Suprapubic skin (tissue), 4 donors: ENCODE data around the gene MOB4.

Experiments used
- EP300 ChIP-seq: sonication (generic); formaldehyde crosslinking; IDR thresholded peaks from one replicate; pipeline ENCODE4 v1.6.1; 2017; ENCODE audit warnings: antibody characterized with exemption
- POLR2A ChIP-seq, 2 donors: fragments of 450-650 bp; IDR thresholded peaks; one replicate each; pipeline ENCODE4 v1.6.1; 2017; ENCODE audit warnings: antibody characterized with exemption in 2 of 2, mild to moderate bottlenecking in 2 of 2, moderate library complexity in 2 of 2
- POLR2AphosphoS5 ChIP-seq, 3 donors: sonication (generic); formaldehyde crosslinking; IDR thresholded peaks; one replicate each; pipeline ENCODE4 v1.6.1; 2017; ENCODE audit warnings: antibody characterized with exemption in 3 of 3
- TF ChIP-seq, protein P1 (sequence below), 2 donors: fragments of 200-600 bp in 1 of 2; fragments of 450-650 bp in 1 of 2; sonication (generic) in 1 of 2; IDR thresholded peaks; one replicate each; pipeline ENCODE4 v1.5.1; 2016 to 2019; ENCODE audit warnings: antibody characterized with exemption in 2 of 2, mild to moderate bottlenecking in 1 of 2, moderate library complexity in 1 of 2

DNA sequence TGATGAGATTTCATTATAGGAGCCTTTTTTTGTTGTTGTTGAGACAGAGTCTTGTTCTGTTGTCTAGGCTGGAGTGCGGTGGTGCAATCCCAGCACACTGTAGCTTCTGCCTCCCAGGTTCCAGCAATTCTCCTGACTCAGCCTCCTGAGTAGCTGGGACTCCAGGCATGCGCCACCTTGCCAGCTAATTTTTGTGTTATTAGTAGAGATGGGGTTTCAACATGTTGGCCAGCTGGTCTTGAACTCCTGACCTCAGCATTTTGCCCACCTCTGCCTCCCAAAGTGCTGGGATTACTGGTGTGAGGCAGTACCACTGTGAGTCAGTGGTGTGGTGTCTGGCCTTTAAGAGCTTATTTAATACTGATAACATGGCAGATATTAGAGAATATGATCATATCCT, 60.1 kb downstream of the MOB4 start:
- TF ChIP-seq POLR2A (IDR thresholded peaks at IDR 0.05): no peak
- TF ChIP-seq, protein P1, sequence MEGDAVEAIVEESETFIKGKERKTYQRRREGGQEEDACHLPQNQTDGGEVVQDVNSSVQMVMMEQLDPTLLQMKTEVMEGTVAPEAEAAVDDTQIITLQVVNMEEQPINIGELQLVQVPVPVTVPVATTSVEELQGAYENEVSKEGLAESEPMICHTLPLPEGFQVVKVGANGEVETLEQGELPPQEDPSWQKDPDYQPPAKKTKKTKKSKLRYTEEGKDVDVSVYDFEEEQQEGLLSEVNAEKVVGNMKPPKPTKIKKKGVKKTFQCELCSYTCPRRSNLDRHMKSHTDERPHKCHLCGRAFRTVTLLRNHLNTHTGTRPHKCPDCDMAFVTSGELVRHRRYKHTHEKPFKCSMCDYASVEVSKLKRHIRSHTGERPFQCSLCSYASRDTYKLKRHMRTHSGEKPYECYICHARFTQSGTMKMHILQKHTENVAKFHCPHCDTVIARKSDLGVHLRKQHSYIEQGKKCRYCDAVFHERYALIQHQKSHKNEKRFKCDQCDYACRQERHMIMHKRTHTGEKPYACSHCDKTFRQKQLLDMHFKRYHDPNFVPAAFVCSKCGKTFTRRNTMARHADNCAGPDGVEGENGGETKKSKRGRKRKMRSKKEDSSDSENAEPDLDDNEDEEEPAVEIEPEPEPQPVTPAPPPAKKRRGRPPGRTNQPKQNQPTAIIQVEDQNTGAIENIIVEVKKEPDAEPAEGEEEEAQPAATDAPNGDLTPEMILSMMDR (IDR thresholded peaks at IDR 0.05): no peak
- TF ChIP-seq EP300: no peak
- TF ChIP-seq POLR2AphosphoS5 (IDR thresholded peaks at IDR 0.05): no peak
